ENCODE results near the gene ABCC5. TPM values are rescaled to one million over a fixed set of nuclear protein-coding genes. Genes with fewer than 3 reads are reported as not detected.
"Not testable (repeated sequence)": the region's sequence is repeated elsewhere in the genome, so short reads cannot be mapped to it uniquely, and the experiment has no call there.

ABCC5 gene
- total and polyA plus RNA-seq, 7 donors = 13.8 to 39.6 (median 22.0) TPM

DNA sequence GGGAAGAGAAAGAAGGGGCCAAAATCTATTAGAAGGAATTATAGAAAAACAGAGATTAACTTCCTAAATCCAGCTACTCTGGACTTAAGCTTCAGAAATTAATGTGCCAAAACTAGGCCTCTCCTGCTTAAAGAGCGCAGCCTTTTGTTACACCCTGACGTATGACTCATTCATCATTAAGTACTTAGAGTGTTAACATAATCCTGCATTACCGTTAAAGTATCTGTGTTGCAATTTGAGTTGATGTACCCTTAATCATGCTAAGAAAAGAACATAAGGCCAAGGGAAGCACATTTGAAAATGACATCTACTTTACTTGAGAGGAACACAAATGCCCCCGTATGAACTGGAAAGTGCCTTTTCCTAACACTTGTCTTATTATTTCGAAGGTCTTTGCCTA, 21.7 kb upstream of the ABCC5 start:
- no peak overlapping the region for H3K27ac ChIP-seq
- no peaks in the 10 kb centered on the region for H3K36me3 ChIP-seq
- no peaks in the 10 kb centered on the region for H3K27me3 ChIP-seq
- H3K4me3 ChIP-seq = no peak overlapping the region
- TF ChIP-seq CTCF (IDR thresholded peaks at IDR 0.05) (no peak), POLR2AphosphoS5 (IDR thresholded peaks at IDR 0.05) (peak in 1 of 4 donors; percentile 42)
- no peaks in the 10 kb centered on the region for H3K9me3 ChIP-seq
- 74 to 81% methylated on average over 5 of the region's 5 CpGs for WGBS, 2 donors
- no peak for DNase-seq
- intact Hi-C loops (cut with DNase I) = no loop called here
- no peaks in the 10 kb centered on the region for H3K4me1 ChIP-seq

DNA sequence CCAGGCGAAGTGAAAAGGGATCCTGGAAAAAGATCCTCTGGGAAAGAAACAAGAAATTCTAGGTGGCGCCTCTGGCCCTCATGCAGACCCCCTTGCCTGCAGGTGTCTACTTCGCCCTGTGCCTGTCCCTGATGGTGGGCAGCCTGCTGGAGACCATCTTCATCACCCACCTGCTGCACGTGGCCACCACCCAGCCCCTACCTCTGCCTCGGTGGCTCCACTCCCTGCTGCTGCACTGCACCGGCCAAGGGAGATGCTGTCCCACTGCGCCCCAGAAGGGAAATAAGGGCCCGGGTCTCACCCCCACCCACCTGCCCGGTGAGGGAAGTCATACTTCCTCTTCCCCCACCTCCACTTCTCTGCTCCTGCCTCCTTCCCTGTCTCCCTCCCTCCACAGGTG, 20.6 kb upstream of the ABCC5 start:
- H3K36me3 ChIP-seq; H3K4me1 ChIP-seq; H3K4me3 ChIP-seq; H3K27me3 ChIP-seq; H3K27ac ChIP-seq; intact Hi-C loops (cut with DNase I); H3K9me3 ChIP-seq; DNase-seq: not testable (repeated sequence)
- WGBS, 2 donors = 81 to 85% methylated on average over 9 of the region's 9 CpGs

DNA sequence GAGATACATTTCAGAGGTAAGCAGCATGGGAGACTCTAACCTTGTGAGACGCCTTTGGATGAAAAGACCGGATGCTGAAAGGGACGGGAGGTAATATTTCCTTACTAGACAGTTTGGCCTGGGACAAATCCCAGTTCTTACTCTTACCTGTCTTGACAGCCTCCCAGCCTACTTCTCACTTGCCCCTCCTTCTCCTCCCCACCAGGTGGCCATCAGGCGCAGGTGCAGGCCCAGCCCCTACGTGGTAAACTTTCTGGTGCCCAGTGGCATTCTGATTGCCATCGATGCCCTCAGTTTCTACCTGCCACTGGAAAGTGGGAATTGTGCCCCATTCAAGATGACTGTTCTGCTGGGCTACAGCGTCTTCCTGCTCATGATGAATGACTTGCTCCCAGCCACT, 20.1 kb upstream of the ABCC5 start:
- Histone ChIP-seq H3K4me3 (no peak overlapping the region), H3K27me3 (no peaks in the 10 kb centered on the region), H3K27ac (no peak overlapping the region), H3K9me3 (no peaks in the 10 kb centered on the region), H3K36me3 (no peaks in the 10 kb centered on the region), H3K4me1 (no peaks in the 10 kb centered on the region)
- TF ChIP-seq CTCF (IDR thresholded peaks at IDR 0.05) = no peak
- no peak for TF ChIP-seq POLR2AphosphoS5 (IDR thresholded peaks at IDR 0.05)
- TF ChIP-seq POLR2A (IDR thresholded peaks at IDR 0.05) = no peak
- TF ChIP-seq EP300 (IDR thresholded peaks at IDR 0.05) = no peak
- WGBS, 2 donors = 65 to 81% methylated on average over 7 of the region's 7 CpGs
- DNase-seq = no peak
- intact Hi-C loops (cut with DNase I) = no loop called here

- no peaks in the 10 kb centered on the region for H3K36me3 ChIP-seq
- no peak within 1 kb of the TSS for H3K27ac ChIP-seq
- intact Hi-C loops (cut with DNase I) = no loop called here
- WGBS, 2 donors = 64 to 68% methylated on average over 4 of the region's 4 CpGs
- DNase-seq = no peak
- no peaks in the 10 kb centered on the region for H3K9me3 ChIP-seq
- H3K27me3 ChIP-seq = no peaks in the 10 kb centered on the region
- no peak for TF ChIP-seq POLR2AphosphoS5 (IDR thresholded peaks at IDR 0.05)
- no peak for TF ChIP-seq POLR2A (IDR thresholded peaks at IDR 0.05)
- no peak for TF ChIP-seq EP300 (IDR thresholded peaks at IDR 0.05)
- TF ChIP-seq CTCF (IDR thresholded peaks at IDR 0.05) = no peak
- H3K4me1 ChIP-seq = no peaks in the 10 kb centered on the region
- no peak within 1 kb of the TSS for H3K4me3 ChIP-seq
Measured at GRCh38 chr3:184031187-184031792, 13.6 kb upstream of the ABCC5 start, which contains the start of gene HTR3D. HTR3D (plus strand) TSS chr3:184031742; CDS start chr3:184031742, 0 bp downstream.

- Histone ChIP-seq H3K36me3 (no peaks in the 10 kb centered on the region), H3K27ac (no peak overlapping the region), H3K4me1 (no peaks in the 10 kb centered on the region), H3K9me3 (no peaks in the 10 kb centered on the region), H3K27me3 (no peaks in the 10 kb centered on the region), H3K4me3 (no peak overlapping the region)
- TF ChIP-seq EP300 (IDR thresholded peaks at IDR 0.05) (no peak), POLR2A (IDR thresholded peaks at IDR 0.05) (no peak), POLR2AphosphoS5 (IDR thresholded peaks at IDR 0.05) (no peak), CTCF (IDR thresholded peaks at IDR 0.05) (no peak)
- 80 to 83% methylated on average over 3 of the region's 3 CpGs for WGBS, 2 donors
- intact Hi-C loops (cut with DNase I) = no loop called here
- no peak for DNase-seq
Measured at GRCh38 chr3:184030536-184030935, 12.9 kb upstream of the ABCC5 start.
